GM12891 (cell line): Measurements from ENCODE around the gene CATSPERZ.

Experiments
- PAX5 ChIP-seq: IDR thresholded peaks from 2 replicates; pipeline ENCODE4 v1.6.1; 2011; ENCODE audit warnings: low read length, moderate library complexity, mild to moderate bottlenecking; ENCODE audit not compliant: insufficient read depth, severe bottlenecking
- POLR2A ChIP-seq: IDR thresholded peaks from 2 replicates; pipeline ENCODE4 v1.6.1; 2011; ENCODE audit warnings: low read depth, low read length, control low read depth
- POLR2AphosphoS5 ChIP-seq: IDR thresholded peaks from 2 replicates; pipeline ENCODE4 v1.6.1; 2011; ENCODE audit warnings: low read depth, low read length, control low read depth
- SPI1 ChIP-seq: IDR thresholded peaks from 2 replicates; pipeline ENCODE4 v1.6.1; 2011; ENCODE audit warnings: low read depth, low read length, control low read depth
- TAF1 ChIP-seq: IDR thresholded peaks from 2 replicates; pipeline ENCODE4 v1.6.1; 2011; ENCODE audit warnings: low read depth, low read length, control low read depth

- TF ChIP-seq POLR2A (no peak), SPI1 (no peak), POLR2AphosphoS5 (no peak), TAF1 (no peak), PAX5 (no peak)
Measured at GRCh38 chr11:64251016-64251752, 49.0 kb upstream of the CATSPERZ start, which contains the start of gene PLCB3.
